Activated effector memory CD4-positive, alpha-beta T cell treated with anti-CD3 and anti-CD28 coated beads, Interleukin-2, amount 50 U/mL, for 16 hours (primary cell): Measurements from ENCODE around the gene LDLRAD4.
"Not testable (repeated sequence)": the region's sequence is repeated elsewhere in the genome, so short reads cannot be mapped to it uniquely, and the experiment has no call there.

Experiments
- DNase-seq: peaks from one replicate; pipeline ENCODE4 v3.0.0-alpha.2; 2020

LDLRAD4 gene

DNA sequence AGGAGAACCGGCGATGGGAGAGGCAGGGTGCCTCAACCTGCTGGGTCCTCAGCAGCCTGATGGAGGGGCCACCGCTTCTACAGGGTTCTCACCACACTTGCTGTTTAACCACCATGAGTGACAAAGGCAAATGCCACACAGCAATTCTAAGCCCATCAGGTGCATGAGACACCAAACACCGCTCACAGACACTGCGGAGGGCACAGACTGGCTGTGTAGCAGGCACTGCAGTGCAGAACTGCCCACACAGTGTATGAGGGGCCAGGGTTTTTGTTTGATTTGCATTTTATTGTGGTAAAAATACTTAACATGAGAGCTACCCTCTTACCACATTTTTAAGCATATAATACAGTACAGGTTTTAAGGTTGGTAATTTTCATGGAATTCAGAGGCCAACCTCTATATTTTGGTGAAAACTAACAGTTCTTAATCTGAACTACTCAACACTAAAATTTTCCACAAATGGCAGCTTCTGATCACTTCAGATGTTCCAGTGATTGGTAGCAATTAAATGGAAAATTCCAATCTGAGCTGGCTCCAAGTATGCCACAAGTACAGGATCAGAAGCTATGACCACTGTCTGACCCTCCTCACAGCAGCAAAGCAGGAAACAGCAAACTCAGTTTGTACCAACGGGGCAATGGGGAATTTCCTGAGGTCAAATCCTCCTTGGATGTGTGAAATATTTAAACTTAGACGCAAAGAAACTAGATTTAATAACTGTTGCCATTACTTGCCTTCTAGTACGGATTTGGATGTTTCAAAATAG is 440.1 kb downstream of the LDLRAD4 start:
- DNase-seq: no peak

DNA sequence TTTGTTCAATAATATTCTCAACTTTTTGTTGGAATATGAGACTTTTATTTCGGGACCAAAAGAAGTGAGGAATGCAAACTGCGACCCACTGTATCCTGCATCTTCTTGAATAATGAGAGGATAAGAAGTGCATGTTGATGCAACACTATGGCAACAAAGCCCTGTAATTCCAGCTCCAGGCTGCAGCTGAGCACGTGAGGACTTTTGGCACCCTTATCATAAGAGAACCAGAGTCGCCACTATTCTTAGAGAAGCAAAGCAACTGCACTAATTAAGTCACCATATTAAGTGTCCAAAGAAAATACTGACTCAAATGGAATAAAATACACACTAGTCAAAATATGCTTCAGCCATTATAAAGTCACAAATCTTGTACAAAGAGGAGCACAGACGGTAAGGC is 441.9 kb downstream of the LDLRAD4 start:
- no peak for DNase-seq

DNA sequence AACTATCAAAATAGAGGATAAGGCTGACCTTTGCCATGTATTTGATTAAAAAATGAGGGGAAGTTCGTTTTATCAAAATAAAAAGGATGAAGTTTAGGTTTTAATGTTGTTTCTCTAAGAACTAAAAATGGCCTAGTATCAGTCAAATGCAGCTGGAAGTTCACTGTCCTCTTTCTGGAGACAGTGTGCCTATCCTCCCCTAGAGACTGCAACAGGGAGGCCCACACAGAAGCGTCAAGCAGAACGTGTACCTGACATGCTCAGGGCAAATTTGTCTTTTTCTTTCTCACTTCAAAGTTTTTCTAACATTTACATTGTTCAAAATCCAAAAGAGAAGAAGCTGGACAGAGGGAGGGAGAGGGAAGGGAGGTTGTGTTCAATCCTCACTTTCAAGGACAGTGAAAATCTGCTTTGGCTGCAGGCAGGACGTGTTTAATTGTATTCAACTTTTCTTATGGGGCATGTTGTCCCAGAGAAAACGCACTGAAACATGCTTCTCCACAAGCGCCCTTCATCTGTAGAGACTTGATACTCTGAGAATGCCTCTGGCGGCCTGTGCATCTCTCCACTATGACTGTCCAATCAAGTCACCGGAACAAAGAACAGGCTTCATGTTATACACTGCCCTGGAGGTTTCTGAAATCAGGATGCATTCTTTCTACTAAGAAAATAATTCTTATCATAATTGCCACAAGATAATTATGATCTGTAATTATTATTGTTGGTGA is 442.7 kb downstream of the LDLRAD4 start:
- no peak for DNase-seq

DNA sequence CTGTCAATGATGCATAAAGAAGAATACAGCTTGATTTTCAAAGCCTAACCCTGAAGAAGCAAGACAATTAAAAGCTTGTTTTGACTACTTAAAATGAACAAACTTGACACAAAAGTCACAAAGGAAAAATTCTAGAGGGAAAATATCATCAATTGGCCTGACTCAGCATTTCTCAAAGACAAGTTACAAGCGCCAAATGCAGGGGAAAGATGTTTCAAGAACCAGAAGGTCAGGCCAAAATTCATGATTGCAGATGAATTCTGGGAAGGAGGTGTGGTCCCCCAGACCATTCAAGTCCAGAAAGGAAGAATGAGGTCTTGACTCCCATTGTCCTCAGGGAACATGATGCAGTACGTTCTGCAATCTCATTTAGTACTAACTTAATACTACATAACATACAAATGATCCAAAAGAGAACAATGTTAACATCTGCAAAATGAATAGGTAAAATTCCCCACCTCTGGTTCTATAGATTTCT is 443.3 kb downstream of the LDLRAD4 start:
- no peak for DNase-seq

DNA sequence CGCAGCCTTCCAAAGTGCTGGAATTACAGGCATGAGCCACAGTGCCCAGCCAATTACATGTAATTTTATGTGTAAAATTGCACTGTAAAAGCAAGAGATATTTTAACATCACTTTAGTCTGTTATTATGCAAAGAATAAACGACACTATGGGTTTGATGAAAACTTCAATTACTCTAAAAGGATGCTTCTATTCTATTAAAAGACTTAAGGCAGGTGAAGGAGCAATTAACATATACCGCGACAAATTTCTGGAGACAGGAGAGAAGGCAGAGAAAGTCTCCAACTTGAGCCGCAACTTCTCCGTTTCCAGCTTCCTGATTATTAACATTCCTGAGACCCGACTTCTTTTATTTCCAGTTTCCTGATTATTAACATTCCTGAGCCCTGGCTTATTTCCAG is 454.1 kb downstream of the LDLRAD4 start:
- DNase-seq: no peak

DNA sequence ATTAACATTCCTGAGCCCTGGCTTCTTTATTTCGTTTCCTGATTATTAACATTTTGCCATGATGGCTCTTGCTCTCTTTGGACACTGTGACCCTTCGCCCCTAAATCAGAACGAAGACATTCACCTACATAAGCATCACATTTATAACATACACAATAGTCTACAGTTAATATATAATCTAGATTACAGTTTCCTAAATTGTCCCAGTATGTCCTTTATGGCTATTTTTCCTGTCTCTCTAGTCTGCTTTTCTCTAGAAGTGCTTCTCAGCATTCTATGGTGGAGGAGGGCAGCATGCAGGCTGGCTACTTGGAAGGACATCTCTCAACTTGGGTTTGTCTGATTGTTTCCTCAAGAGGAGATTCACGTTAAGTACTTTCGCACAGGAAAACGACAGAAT is 457.9 kb downstream of the LDLRAD4 start:
- no peak for DNase-seq

DNA sequence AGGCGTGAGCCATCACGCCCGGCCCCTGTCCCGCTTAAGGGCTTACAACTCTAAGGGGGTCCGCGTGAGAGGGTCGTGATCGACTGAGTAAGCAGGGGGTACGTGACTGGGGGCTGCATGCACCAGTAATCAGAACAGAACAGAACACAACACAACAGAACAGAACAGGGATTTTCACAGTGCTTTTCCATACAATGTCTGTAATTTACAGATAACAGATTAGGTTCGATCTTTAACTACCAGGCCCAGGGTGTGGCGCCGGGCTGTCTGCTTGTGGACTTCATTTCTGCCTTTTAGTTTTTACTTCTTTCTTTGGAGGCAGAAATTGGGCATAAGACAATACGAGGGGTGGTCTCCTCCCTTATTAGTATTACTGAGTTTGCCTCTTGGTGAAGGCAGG is 458.8 kb downstream of the LDLRAD4 start:
- DNase-seq: not testable (repeated sequence)

DNA sequence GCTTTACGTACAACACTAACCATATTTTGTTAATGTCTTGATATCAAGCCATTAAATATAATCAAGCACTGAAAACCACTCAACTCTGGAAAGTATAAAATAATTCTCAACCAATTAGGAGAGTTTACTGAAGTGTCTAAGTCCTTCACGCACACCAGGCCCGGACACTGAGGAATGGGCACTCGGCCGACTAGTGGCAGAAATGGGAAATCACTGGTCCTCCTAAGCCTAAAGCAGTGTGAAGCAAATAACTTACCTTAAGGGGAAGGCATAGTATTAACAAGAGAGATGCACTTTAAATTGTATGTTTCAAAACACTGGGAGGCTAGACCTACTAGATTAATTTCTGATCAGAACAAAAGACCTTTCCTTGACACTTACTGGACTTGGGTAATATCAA is 462.1 kb downstream of the LDLRAD4 start:
- no peak for DNase-seq

DNA sequence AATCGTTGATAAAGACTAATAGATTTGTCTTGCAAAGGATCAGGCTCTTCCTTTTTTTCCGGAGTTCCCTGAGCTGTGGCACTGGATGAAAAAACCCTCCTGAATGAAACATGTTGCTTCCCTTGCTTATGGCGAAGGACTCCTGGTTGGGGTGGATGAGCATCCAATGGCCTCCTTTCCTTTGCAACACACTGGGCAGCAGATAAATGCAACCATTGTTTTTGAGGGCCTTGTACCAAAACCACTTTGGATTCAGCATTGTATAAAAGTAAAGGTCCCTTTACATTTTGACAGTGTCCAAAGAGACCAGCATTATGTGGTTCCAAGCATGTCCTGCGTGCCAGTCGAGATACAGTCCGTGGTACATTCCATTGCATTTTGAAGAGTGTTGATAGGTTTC is 463.1 kb downstream of the LDLRAD4 start:
- no peak for DNase-seq

DNA sequence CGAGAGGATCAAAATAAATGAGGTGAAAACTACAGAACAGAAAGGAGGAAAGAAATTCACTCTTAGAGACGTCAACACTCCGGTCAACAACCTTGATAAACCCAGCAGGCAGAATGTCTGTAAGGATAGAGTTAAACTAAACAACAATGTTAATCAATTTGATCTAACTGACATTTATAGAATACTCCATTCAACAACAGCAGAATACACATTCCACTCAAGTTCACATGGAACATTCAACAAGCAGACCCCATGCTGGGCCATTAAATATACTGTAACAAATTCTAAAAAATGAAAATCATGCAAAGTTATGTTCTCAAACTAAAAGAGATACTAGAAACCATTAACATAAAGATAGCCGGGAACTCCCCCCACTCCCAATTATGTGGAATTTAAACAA is 466.0 kb downstream of the LDLRAD4 start:
- no peak for DNase-seq

DNA sequence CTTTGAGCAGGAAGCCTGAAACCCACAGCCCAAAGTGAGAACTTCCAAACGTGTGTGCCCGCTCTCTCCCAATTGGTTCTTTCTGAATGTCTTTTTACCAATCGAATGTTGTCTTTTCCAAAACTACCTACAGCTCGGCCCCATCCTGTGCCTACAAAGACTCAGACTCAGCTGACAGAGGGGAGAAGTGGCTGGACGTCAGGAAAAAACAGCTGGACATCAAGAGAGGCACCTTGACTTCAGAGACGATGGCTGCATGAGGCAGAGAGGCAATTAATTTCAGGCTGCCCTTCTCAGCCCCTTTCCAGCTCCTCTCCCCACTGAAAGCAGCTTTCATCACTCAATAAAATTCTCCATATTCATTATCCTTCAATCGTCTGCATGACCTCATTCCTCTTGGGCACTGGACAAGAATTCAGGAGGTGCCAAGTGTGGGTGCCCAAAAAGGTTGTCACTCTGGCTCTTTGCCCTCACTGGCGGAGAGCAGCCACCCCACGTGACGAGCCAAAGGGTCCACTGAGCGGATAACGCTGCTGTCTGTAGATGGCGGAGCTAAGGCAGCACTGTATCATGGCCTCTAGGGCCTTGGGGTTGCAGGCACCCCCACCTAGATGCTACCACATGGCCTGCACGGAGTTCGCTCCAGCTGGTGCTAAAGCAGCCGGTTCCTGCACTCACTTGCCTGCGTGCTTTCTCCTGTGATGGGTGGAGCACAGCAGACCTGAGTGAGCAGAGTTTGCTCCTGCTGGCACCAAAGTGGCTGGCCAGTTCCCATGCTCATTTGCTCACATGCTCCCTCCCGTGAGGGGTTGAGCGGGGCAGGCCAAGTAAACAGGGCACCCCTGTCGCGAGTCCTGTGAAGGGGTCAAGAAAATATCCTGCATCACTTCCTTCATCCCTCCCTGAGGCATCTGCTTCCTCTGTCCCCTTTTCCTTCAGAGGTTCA is 469.9 kb downstream of the LDLRAD4 start:
- DNase-seq: no peak

DNA sequence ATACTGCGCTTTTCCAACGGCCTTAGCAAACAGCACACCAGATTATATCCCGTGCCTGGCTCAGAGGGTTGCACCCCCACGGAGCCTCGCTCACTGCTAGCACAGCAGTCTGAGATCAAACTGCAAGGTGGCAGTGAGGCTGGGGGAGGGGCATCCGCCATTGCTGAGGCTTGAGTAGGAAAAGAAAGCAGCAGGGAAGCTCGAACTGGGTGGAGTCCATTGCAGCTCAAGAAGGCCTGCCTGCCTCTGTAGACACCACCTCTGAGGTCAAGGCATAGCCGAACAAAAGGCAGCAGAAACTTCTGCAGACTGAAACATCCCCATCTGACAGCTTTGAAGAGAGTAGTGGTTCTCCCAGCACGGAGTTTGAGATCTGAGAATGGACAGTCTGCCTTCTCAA is 471.5 kb downstream of the LDLRAD4 start:
- not testable (repeated sequence) for DNase-seq

DNA sequence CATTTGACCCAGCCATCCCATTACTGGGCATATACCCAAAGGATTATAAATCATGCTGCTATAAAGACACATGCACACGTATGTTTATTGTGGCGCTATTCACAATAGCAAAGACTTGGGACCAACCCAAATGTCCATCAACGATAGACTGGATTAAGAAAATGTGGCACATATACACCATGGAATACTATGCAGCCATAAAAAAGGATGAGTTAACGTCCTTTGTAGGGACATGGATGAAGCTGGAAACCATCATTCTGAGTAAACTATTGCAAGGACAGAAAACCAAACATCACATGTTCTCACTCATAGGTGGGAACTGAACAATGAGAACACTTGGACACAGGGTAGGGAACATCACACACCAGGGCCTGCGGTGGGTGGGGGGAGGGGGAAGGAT is 476.8 kb downstream of the LDLRAD4 start:
- DNase-seq: not testable (repeated sequence)

DNA sequence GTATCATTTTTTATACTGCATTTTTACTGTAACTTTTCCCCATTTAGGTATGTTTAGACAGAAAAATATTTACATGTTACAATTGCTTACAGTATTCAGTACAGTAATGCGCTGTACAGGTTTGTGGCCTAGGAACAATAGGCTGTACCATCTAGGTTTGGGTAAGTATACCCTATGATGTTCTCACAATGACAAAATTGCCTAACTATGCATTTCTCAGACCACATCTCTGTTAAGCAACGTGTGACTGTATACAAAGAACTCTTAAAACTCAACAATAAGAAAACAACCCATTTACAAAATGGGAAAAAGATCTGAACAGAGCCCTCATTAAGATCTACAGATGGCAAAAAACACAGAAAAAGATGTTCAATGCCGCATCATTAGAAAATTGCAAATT is 478.4 kb downstream of the LDLRAD4 start:
- DNase-seq: no peak

DNA sequence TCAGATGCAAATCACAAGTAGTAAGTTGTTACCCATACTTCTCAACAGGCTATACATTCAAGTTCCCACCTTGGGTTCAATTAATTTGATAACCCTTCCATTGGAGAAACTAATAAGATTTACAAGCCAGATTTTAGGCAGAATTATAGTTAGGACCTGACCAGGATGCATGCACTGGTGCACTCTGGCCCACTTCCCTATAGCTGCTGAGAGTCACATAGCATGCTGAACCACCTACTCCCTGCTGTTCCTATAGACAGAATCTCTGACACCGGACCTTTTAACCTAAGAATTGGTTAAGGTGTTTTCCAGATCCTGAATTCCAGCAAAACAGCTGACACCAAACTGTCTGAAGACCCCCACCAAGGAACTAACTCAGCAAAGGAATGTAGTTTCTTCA is 481.6 kb downstream of the LDLRAD4 start:
- no peak for DNase-seq
